Parathyroid adenoma (tissue), 2 donors: ENCODE measurements around the gene ACTR3C.

ENCODE experiments used
- H2AFZ ChIP-seq: fragments of 300-600 bp; sonication (generic); one replicate; pipeline ENCODE4 v1.7.0; 2017; ENCODE audit warnings: antibody characterized with exemption, mild to moderate bottlenecking
- H3K27ac ChIP-seq: fragments of 300-600 bp; sonication (generic); one replicate; pipeline ENCODE4 v1.7.0; 2017
- H3K27me3 ChIP-seq: fragments of 300-600 bp; sonication (generic); one replicate; pipeline ENCODE4 v1.7.0; 2017; ENCODE audit warnings: low read length; ENCODE audit not compliant: control insufficient read depth, insufficient read depth
- H3K36me3 ChIP-seq: fragments of 300-600 bp; sonication (generic); one replicate; pipeline ENCODE4 v1.7.0; 2017; ENCODE audit warnings: low read length; ENCODE audit not compliant: control insufficient read depth, insufficient read depth
- H3K4me1 ChIP-seq: fragments of 300-600 bp; sonication (generic); one replicate; pipeline ENCODE4 v1.7.0; 2017; ENCODE audit warnings: control low read depth
- H3K4me2 ChIP-seq: fragments of 300-600 bp; sonication (generic); one replicate; pipeline ENCODE4 v1.7.0; 2017; ENCODE audit warnings: low read length
- H3K4me3 ChIP-seq: fragments of 300-600 bp; sonication (generic); one replicate; pipeline ENCODE4 v1.7.0; 2017; ENCODE audit warnings: low read depth, low read length
- H3K79me2 ChIP-seq: fragments of 300-600 bp; sonication (generic); one replicate; pipeline ENCODE4 v1.7.0; 2017; ENCODE audit warnings: control low read depth
- H3K9ac ChIP-seq: fragments of 300-600 bp; sonication (generic); one replicate; pipeline ENCODE4 v1.7.0; 2017; ENCODE audit warnings: mild to moderate bottlenecking
- H3K9me3 ChIP-seq: fragments of 300-600 bp; sonication (generic); one replicate; pipeline ENCODE4 v1.7.0; 2017; ENCODE audit warnings: low read length; ENCODE audit not compliant: control insufficient read depth
- TF ChIP-seq, protein P1 (sequence below): fragments of 300-600 bp; sonication (generic); IDR thresholded peaks from one replicate; pipeline ENCODE4 v1.7.0; 2017; ENCODE audit warnings: antibody characterized with exemption, mild to moderate bottlenecking
- donor health status: primary hyperparathyroidism.

Gene ACTR3C

DNA sequence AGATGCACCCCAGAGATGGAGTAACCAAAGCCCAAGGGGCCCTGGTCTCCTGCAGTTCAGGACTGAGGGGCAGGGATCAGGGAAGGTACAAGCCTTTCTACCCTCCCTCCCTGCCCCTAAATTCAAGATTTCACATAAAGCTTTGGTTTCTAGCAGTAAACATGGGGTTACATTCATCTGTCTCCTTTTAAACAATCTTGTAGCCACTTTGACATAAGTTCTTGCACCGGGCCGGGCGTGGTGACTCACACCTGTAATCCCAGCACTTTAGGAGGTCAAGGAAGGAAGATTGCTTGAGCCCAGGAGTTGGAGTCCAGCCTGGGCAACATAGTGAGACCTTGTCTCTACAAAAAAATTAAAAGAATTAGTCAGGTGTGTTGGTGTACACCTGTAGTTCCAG lies 4.0 kb upstream of the ACTR3C start:
- no peaks in the 10 kb centered on the region for H3K27me3 ChIP-seq
- H3K4me1 ChIP-seq: peaks cover 18% of the 10 kb centered on the region
- TF ChIP-seq, protein P1, sequence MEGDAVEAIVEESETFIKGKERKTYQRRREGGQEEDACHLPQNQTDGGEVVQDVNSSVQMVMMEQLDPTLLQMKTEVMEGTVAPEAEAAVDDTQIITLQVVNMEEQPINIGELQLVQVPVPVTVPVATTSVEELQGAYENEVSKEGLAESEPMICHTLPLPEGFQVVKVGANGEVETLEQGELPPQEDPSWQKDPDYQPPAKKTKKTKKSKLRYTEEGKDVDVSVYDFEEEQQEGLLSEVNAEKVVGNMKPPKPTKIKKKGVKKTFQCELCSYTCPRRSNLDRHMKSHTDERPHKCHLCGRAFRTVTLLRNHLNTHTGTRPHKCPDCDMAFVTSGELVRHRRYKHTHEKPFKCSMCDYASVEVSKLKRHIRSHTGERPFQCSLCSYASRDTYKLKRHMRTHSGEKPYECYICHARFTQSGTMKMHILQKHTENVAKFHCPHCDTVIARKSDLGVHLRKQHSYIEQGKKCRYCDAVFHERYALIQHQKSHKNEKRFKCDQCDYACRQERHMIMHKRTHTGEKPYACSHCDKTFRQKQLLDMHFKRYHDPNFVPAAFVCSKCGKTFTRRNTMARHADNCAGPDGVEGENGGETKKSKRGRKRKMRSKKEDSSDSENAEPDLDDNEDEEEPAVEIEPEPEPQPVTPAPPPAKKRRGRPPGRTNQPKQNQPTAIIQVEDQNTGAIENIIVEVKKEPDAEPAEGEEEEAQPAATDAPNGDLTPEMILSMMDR: no peak
- peaks cover 4% of the 10 kb centered on the region for H3K79me2 ChIP-seq
- H2AFZ ChIP-seq: no peak overlapping the region
- H3K36me3 ChIP-seq: no peaks in the 10 kb centered on the region
- H3K4me2 ChIP-seq: no peak overlapping the region
- H3K9ac ChIP-seq: no peak overlapping the region
- no peak overlapping the region for H3K4me3 ChIP-seq
- no peaks in the 10 kb centered on the region for H3K9me3 ChIP-seq
- no peak overlapping the region for H3K27ac ChIP-seq

DNA sequence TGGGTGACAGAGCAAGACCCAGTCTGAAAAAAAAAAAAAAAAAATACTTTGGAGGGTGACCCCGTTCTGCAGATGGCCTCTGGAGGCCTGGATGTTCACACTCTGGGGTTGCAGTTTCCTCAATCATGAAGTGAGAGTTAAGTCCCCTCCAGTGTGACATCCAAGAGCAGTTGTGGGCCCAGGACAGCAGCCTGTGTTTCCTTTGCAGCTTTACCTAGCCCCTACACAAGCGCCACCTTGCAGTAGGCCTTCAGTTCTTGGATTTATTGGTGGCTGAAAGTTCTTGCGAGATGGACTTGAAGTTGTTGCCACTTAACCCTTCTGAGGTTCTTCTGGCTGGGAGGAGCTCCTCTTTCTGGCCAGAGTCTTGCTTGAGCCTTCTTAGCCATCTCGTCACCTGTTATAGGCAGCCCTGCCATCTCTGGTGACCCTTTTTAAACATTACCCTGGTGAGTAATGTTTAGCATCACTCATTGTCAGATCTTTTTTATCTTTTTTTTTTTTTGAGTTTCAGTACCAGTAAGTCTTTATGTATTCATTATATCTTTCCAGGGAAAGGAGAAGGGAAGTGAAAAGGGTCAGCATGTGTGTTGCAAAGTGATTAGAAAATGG lies 3.4 kb upstream of the ACTR3C start:
- H2AFZ ChIP-seq: no peak overlapping the region
- peaks cover 4% of the 10 kb centered on the region for H3K79me2 ChIP-seq
- no peak overlapping the region for H3K4me2 ChIP-seq
- H3K9ac ChIP-seq: no peak overlapping the region
- H3K4me1 ChIP-seq: peaks cover 22% of the 10 kb centered on the region
- no peaks in the 10 kb centered on the region for H3K9me3 ChIP-seq
- H3K36me3 ChIP-seq: no peaks in the 10 kb centered on the region
- H3K27ac ChIP-seq: no peak overlapping the region
- H3K4me3 ChIP-seq: no peak overlapping the region
- no peaks in the 10 kb centered on the region for H3K27me3 ChIP-seq
- TF ChIP-seq, protein P1: no peak

DNA sequence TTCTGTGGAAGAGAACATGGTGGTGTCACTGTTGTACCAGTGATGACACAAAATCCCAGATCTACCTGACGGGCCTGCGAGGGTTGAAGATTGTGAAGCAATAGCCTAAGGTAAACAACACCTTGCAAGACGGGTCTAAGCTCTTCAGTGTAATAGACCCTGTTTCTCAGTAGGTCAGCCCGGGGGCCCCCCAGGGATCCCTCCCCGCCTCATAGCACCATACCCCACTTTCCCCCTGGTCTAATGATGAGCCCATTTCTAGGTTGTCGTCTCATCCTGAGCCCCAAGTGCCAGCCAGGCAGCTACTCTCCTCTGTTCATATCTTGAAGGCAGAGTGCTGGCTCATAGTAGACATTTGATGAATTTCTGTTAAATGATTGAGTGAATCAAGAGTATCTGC lies 2.6 kb upstream of the ACTR3C start:
- no peak overlapping the region for H3K4me2 ChIP-seq
- H3K79me2 ChIP-seq: peaks cover 4% of the 10 kb centered on the region
- no peaks in the 10 kb centered on the region for H3K27me3 ChIP-seq
- TF ChIP-seq, protein P1: no peak
- no peak overlapping the region for H3K27ac ChIP-seq
- no peak overlapping the region for H2AFZ ChIP-seq
- H3K36me3 ChIP-seq: no peaks in the 10 kb centered on the region
- peaks cover 30% of the 10 kb centered on the region for H3K4me1 ChIP-seq
- H3K4me3 ChIP-seq: no peak overlapping the region
- H3K9ac ChIP-seq: no peak overlapping the region
- H3K9me3 ChIP-seq: no peaks in the 10 kb centered on the region

- H3K9me3 ChIP-seq: no peaks in the 10 kb centered on the region
- H3K4me2 ChIP-seq: peak overlapping the region; percentile 92
Measured at GRCh38 chr7:150325110-150325611, 1.8 kb upstream of the ACTR3C start.

More at GRCh38 chr7:150325110-150325611, 1.8 kb upstream of the ACTR3C start:
- H3K79me2 ChIP-seq: peaks cover 4% of the 10 kb centered on the region
- no peaks in the 10 kb centered on the region for H3K36me3 ChIP-seq
- H3K9ac ChIP-seq: no peak overlapping the region
- H3K4me3 ChIP-seq: no peak overlapping the region
- peak overlapping the region; percentile 93 for H3K27ac ChIP-seq
- H3K4me1 ChIP-seq: peaks cover 38% of the 10 kb centered on the region
- no peak overlapping the region for H2AFZ ChIP-seq
- H3K27me3 ChIP-seq: no peaks in the 10 kb centered on the region
- TF ChIP-seq, protein P1: no peak
